HEK293 (cell line): ENCODE results near the gene HLA-E.

Source experiments
- CTCF ChIA-PET: fragments of 350-600 bp; formaldehyde crosslinking; extraction: SDS; loops from one replicate; lab custom pipeline; 2021; ENCODE audit warnings: antibody characterized with exemption; lab: Yijun Ruan, JAX
- POLR2A ChIA-PET: fragments of 300-600 bp; formaldehyde crosslinking; extraction: SDS; loops from one replicate; lab custom pipeline; 2020; ENCODE audit warnings: antibody characterized with exemption, inconsistent platforms; lab: Yijun Ruan, JAX
- H3K27ac ChIP-seq: fragments of 200-500 bp; sonication (Bioruptor generic); 2 replicates; pipeline ENCODE4 v1.5.1; 2014; ENCODE audit warnings: low read depth, low read length, control low read depth, inconsistent platforms; ENCODE audit errors: extremely low read depth
- H3K36me3 ChIP-seq, 2 experiments: fragments of 200-500 bp in 1 of 2; sonication (Bioruptor generic) in 1 of 2; 1 replicate in 1 of 2; 2 replicates in 1 of 2; pipeline ENCODE4 v1.5.1; 2014 to 2017; ENCODE audit warnings: inconsistent platforms in 2 of 2, low read length in 2 of 2; ENCODE audit not compliant: control insufficient read depth in 2 of 2, insufficient read depth in 1 of 2
- H3K4me1 ChIP-seq: fragments of 200-500 bp; sonication (Bioruptor generic); 2 replicates; pipeline ENCODE4 v1.5.1; 2014; ENCODE audit warnings: mild to moderate bottlenecking, low read length, inconsistent platforms; ENCODE audit not compliant: control insufficient read depth, insufficient read depth
- H3K4me3 ChIP-seq: 2 replicates; pipeline ENCODE4 v1.5.1; 2011; ENCODE audit warnings: low read depth, mild to moderate bottlenecking, control low read depth, low read length, moderate library complexity
- H3K9me3 ChIP-seq: fragments of 200-500 bp; sonication (Bioruptor generic); 2 replicates; pipeline ENCODE4 v1.5.1; 2014; ENCODE audit warnings: low read depth, low read length, inconsistent platforms; ENCODE audit not compliant: control insufficient read depth, insufficient read depth
- GFI1B ChIP-seq: fragments of 450-650 bp; formaldehyde crosslinking; IDR thresholded peaks from 2 replicates; pipeline ENCODE4 v1.5.1; 2016; ENCODE audit warnings: missing biosample characterization, missing genetic modification characterization
- GLIS1 ChIP-seq: fragments of 450-650 bp; formaldehyde crosslinking; IDR thresholded peaks from 2 replicates; pipeline ENCODE4 v1.5.1; 2016; ENCODE audit warnings: missing biosample characterization, missing genetic modification characterization
- GLIS2 ChIP-seq: fragments of 450-650 bp; formaldehyde crosslinking; IDR thresholded peaks from 2 replicates; pipeline ENCODE4 v1.5.1; 2016; ENCODE audit warnings: missing biosample characterization, missing genetic modification characterization
- MZF1 ChIP-seq: fragments of 450-650 bp; formaldehyde crosslinking; IDR thresholded peaks from 2 replicates; pipeline ENCODE4 v1.5.1; 2017; ENCODE audit warnings: missing biosample characterization, missing genetic modification characterization, borderline replicate concordance
- ZFP69B ChIP-seq: fragments of 450-650 bp; formaldehyde crosslinking; IDR thresholded peaks from 2 replicates; pipeline ENCODE4 v1.5.1; 2016; ENCODE audit warnings: missing biosample characterization, missing genetic modification characterization
- ZNF10 ChIP-seq: fragments of 450-650 bp; formaldehyde crosslinking; IDR thresholded peaks from 2 replicates; pipeline ENCODE4 v1.5.1; 2017; ENCODE audit warnings: missing biosample characterization, missing genetic modification characterization
- ZNF211 ChIP-seq: fragments of 450-650 bp; formaldehyde crosslinking; IDR thresholded peaks from 2 replicates; pipeline ENCODE4 v1.5.1; 2016; ENCODE audit warnings: low read depth, missing biosample characterization, missing genetic modification characterization
- ZNF335 ChIP-seq: fragments of 450-650 bp; formaldehyde crosslinking; conservative IDR thresholded peaks from 2 replicates; pipeline ENCODE4 v1.5.1; 2016; ENCODE audit warnings: missing biosample characterization, missing genetic modification characterization
- ZNF426 ChIP-seq: fragments of 450-650 bp; formaldehyde crosslinking; IDR thresholded peaks from 2 replicates; pipeline ENCODE4 v1.5.1; 2017; ENCODE audit warnings: missing biosample characterization, missing genetic modification characterization, mild to moderate bottlenecking, inconsistent platforms, moderate library complexity
- ZNF433 ChIP-seq: fragments of 450-650 bp; formaldehyde crosslinking; IDR thresholded peaks from 2 replicates; pipeline ENCODE4 v1.5.1; 2016; ENCODE audit warnings: missing biosample characterization, missing genetic modification characterization, low read depth
- ZNF549 ChIP-seq: fragments of 450-650 bp; IDR thresholded peaks from 2 replicates; pipeline ENCODE4 v1.5.1; 2018; ENCODE audit warnings: missing biosample characterization, missing genetic modification characterization, mild to moderate bottlenecking, inconsistent platforms, moderate library complexity
- ZNF654 ChIP-seq: fragments of 450-650 bp; formaldehyde crosslinking; IDR thresholded peaks from 2 replicates; pipeline ENCODE4 v1.5.1; 2016; ENCODE audit warnings: low read depth, missing biosample characterization, missing genetic modification characterization
- TF ChIP-seq, protein P1 (sequence below): fragments of 450-650 bp; formaldehyde crosslinking; IDR thresholded peaks from 2 replicates; pipeline ENCODE4 v1.5.1; 2016; ENCODE audit warnings: missing biosample characterization, missing genetic modification characterization
- TF ChIP-seq, protein P2 (sequence below): sonication (generic); formaldehyde crosslinking; IDR thresholded peaks from 2 replicates; pipeline ENCODE4 v1.8.1; 2022; ENCODE audit warnings: mild to moderate bottlenecking, moderate library complexity, missing genetic modification reagents
- TF ChIP-seq, protein P3 (sequence below): fragments of 450-650 bp; formaldehyde crosslinking; IDR thresholded peaks from 2 replicates; pipeline ENCODE4 v1.5.1; 2016; ENCODE audit warnings: missing biosample characterization, missing genetic modification characterization
- TF ChIP-seq, protein P4 (sequence below): fragments of 450-650 bp; formaldehyde crosslinking; IDR thresholded peaks from 2 replicates; pipeline ENCODE4 v1.5.1; 2017; ENCODE audit warnings: missing biosample characterization, missing genetic modification characterization
- TF ChIP-seq, protein P5 (sequence below): fragments of 450-650 bp; formaldehyde crosslinking; IDR thresholded peaks from 2 replicates; pipeline ENCODE4 v1.5.1; 2016; ENCODE audit warnings: missing biosample characterization, missing genetic modification characterization

The HLA-E gene

DNA sequence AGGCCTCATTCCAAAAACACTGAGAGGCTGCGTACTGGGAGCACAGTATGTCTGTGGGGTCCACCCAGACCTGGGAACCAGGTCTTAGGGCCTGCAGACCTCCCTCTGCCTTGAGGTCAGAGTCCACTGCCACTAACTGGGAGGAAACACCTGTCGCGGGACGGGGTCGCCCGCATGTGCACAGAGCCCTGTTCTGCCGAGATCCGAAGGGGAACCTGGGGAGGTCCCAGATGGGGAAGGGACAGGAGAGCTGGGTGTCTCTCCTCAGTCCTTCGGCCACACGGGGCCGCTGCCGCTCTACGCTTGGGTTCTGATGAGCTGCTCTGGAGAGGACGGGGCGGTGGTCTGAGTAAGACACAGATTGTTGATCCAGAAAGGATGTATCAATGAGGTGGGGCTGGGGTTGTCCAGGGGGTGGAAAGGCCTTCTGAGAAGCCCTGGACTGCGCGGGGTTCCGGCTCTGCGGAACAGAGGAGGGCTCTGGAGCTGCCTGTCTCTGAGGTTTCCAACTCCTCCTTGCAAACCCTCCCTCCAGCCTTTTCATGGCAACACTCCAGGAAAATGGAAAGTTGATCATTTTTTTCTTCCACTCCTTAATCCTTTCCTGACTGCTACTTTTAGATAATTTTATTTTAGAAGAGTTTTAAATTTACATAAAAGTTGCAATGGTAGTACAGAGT, 7.2 kb upstream of the HLA-E start (continued):
- TF ChIP-seq, protein P1, sequence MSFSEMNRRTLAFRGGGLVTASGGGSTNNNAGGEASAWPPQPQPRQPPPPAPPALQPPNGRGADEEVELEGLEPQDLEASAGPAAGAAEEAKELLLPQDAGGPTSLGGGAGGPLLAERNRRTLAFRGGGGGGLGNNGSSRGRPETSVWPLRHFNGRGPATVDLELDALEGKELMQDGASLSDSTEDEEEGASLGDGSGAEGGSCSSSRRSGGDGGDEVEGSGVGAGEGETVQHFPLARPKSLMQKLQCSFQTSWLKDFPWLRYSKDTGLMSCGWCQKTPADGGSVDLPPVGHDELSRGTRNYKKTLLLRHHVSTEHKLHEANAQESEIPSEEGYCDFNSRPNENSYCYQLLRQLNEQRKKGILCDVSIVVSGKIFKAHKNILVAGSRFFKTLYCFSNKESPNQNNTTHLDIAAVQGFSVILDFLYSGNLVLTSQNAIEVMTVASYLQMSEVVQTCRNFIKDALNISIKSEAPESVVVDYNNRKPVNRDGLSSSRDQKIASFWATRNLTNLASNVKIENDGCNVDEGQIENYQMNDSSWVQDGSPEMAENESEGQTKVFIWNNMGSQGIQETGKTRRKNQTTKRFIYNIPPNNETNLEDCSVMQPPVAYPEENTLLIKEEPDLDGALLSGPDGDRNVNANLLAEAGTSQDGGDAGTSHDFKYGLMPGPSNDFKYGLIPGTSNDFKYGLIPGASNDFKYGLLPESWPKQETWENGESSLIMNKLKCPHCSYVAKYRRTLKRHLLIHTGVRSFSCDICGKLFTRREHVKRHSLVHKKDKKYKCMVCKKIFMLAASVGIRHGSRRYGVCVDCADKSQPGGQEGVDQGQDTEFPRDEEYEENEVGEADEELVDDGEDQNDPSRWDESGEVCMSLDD (tag by site-specific recombination), result 0 out of 2 replicates have a peak, but pooled peaks have one; percentile 37
- TF ChIP-seq, protein P2, sequence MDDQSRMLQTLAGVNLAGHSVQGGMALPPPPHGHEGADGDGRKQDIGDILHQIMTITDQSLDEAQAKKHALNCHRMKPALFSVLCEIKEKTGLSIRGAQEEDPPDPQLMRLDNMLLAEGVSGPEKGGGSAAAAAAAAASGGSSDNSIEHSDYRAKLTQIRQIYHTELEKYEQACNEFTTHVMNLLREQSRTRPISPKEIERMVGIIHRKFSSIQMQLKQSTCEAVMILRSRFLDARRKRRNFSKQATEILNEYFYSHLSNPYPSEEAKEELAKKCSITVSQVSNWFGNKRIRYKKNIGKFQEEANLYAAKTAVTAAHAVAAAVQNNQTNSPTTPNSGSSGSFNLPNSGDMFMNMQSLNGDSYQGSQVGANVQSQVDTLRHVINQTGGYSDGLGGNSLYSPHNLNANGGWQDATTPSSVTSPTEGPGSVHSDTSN (CRISPR knock-in tag), result peak; percentile 37; the same call in 1 of the 2 replicates
- TF ChIP-seq GLIS2 (tag by site-specific recombination) (peak; percentile 58), GLIS1 (peak; percentile 51)

DNA sequence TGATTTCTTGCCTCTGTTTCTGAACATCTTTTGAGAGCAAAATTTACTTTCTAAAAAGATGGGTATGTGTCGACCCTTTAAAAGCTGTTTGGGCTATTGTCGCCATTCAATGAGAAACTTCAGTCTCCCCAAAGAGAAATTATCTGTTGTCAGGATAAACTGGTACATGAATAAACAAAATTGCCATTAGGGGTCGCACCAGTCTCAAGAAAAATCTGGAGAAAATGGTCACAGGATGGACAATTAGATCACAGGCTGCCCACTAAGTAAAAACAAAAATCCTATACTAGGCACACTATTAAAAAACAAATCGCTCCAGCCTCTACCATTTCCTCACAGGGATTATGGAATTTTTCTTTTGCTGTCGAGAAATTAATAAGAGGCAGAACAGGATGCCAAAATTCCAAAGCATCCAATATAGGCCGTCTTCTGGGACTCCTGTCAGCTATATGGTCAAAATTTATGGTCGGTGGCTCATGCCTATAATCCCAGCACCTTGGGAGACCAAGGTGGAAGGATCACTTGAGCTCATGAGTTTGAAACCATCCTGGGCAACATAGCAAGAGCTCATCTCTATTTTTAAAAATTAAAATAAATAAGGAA, 5.5 kb upstream of the HLA-E start:
- CTCF ChIA-PET, result interaction anchor here (0.6 to 10.3 kb wide), 45 partner anchors 9 to 1033 kb away, joined by 3 to 324 read pairs (median 4); partner anchors contain the start of genes DHX16 and PRR3
- Histone ChIP-seq H3K4me3 (no peak overlapping the region), H3K4me1 (no peaks in the 10 kb centered on the region), H3K9me3 (no peaks in the 10 kb centered on the region), H3K36me3 (no peaks in the 10 kb centered on the region), H3K27ac (no peak overlapping the region)
- TF ChIP-seq, protein P3, sequence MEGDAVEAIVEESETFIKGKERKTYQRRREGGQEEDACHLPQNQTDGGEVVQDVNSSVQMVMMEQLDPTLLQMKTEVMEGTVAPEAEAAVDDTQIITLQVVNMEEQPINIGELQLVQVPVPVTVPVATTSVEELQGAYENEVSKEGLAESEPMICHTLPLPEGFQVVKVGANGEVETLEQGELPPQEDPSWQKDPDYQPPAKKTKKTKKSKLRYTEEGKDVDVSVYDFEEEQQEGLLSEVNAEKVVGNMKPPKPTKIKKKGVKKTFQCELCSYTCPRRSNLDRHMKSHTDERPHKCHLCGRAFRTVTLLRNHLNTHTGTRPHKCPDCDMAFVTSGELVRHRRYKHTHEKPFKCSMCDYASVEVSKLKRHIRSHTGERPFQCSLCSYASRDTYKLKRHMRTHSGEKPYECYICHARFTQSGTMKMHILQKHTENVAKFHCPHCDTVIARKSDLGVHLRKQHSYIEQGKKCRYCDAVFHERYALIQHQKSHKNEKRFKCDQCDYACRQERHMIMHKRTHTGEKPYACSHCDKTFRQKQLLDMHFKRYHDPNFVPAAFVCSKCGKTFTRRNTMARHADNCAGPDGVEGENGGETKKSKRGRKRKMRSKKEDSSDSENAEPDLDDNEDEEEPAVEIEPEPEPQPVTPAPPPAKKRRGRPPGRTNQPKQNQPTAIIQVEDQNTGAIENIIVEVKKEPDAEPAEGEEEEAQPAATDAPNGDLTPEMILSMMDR, result peak; percentile 33; the same call in 1 of the 2 replicates
- TF ChIP-seq, protein P4, sequence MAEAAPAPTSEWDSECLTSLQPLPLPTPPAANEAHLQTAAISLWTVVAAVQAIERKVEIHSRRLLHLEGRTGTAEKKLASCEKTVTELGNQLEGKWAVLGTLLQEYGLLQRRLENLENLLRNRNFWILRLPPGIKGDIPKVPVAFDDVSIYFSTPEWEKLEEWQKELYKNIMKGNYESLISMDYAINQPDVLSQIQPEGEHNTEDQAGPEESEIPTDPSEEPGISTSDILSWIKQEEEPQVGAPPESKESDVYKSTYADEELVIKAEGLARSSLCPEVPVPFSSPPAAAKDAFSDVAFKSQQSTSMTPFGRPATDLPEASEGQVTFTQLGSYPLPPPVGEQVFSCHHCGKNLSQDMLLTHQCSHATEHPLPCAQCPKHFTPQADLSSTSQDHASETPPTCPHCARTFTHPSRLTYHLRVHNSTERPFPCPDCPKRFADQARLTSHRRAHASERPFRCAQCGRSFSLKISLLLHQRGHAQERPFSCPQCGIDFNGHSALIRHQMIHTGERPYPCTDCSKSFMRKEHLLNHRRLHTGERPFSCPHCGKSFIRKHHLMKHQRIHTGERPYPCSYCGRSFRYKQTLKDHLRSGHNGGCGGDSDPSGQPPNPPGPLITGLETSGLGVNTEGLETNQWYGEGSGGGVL (tag by site-specific recombination), result no peak
- TF ChIP-seq ZNF211 (tag by site-specific recombination) (no peak), ZNF549 (tag by site-specific recombination) (0 out of 2 replicates have a peak, but pooled peaks have one; percentile 10), ZNF335 (tag by site-specific recombination) (peak; percentile 36; the same call in 1 of the 2 replicates), ZNF654 (tag by site-specific recombination) (peak; percentile 92)
- POLR2A ChIA-PET, result interaction anchor here (1.0 to 1.5 kb wide), 2 partner anchors 20 to 88 kb away, joined by 3 read pairs; partner anchors contain the start of gene ABCF1

DNA sequence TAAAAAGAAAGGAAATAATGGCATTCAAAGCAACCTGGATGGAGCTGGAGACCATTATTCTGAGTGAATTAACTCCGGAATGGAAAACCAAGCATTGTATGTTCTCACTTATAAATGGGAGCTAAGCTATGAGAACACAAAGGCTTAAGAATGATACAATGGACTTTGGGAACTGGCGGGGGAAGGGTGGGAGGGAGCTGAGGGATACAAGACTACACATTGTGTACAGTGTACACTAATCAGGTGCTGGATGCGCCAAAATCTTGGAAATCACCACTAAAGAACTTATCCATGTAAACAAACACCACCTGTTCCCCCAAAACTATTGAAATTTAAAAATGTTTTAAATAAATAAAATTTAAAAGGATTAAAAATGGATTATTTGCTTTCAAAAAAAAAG, 4.1 kb upstream of the HLA-E start:
- ChIA-PET POLR2A (interaction anchor here (0.6 to 0.9 kb wide), 2 partner anchors 71 to 91 kb away, joined by 3 to 4 read pairs; partner anchors contain the start of gene GNL1), CTCF (interaction anchor here (0.6 to 10.3 kb wide), 19 partner anchors 9 to 602 kb away, joined by 3 to 324 read pairs (median 5); no protein-coding TSS in a partner anchor)
- Histone ChIP-seq H3K4me1 (no peaks in the 10 kb centered on the region), H3K4me3 (no peak overlapping the region), H3K36me3 (peaks cover 0 to 1% of the 10 kb centered on the region in 2 experiments; a peak in 1 of 3 replicates), H3K27ac (no peak overlapping the region), H3K9me3 (no peaks in the 10 kb centered on the region)
- TF ChIP-seq ZNF426, result no peak
- TF ChIP-seq MZF1 (tag by site-specific recombination), result no peak
- no peak for TF ChIP-seq GFI1B
- TF ChIP-seq ZNF10, result peak; percentile 68; the same call in 1 of the 2 replicates
- TF ChIP-seq ZNF433 (tag by site-specific recombination), result no peak
- TF ChIP-seq, protein P5, sequence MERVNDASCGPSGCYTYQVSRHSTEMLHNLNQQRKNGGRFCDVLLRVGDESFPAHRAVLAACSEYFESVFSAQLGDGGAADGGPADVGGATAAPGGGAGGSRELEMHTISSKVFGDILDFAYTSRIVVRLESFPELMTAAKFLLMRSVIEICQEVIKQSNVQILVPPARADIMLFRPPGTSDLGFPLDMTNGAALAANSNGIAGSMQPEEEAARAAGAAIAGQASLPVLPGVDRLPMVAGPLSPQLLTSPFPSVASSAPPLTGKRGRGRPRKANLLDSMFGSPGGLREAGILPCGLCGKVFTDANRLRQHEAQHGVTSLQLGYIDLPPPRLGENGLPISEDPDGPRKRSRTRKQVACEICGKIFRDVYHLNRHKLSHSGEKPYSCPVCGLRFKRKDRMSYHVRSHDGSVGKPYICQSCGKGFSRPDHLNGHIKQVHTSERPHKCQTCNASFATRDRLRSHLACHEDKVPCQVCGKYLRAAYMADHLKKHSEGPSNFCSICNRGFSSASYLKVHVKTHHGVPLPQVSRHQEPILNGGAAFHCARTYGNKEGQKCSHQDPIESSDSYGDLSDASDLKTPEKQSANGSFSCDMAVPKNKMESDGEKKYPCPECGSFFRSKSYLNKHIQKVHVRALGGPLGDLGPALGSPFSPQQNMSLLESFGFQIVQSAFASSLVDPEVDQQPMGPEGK (tag by site-specific recombination), result no peak
- TF ChIP-seq ZFP69B (tag by site-specific recombination), result no peak
